ENCODE data around the gene ZNF469. TPM values are rescaled to one million over a fixed set of nuclear protein-coding genes. Genes with fewer than 3 reads are reported as not detected.

Gene ZNF469
- polyA plus RNA-seq, 3 donors, result 0.02 to 0.16 (median 0.10) TPM

DNA sequence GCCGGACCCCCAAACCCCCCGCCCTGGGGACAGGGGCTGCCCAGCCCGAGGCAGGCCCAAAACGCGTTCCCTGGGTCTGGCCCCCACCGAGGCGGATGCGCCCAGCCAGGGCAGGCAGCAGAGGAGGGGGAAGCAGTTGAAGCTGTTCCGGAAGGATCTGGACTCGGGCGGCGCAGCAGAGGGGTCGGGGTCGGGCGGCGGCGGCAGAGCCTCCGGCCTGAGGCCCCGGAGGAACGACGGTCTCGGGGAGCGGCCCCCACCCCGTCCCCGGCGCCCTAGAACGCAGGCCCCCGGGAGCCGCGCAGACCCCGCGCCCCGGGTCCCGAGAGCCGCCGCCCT lies 47.4 kb downstream of the ZNF469 start:
- Mint-ChIP-seq H3K4me1 (peaks cover 14% of the 10 kb centered on the region), H3K9me3 (peaks cover 0 to 6% (median 0%) of the 10 kb centered on the region in 7 donors), H3K27ac (peak overlapping the region in 2 of 7 donors; percentile 36 to 70), H3K4me3 (peak overlapping the region; percentile 75 to 92), H3K27me3 (ENCODE audit: low read depth in 3 of 3) (peaks cover 11 to 57% (median 22%) of the 10 kb centered on the region in 3 donors), H3K36me3 (peaks cover 0 to 1% of the 10 kb centered on the region in 2 donors)
- Histone ChIP-seq H3K4me1 (ENCODE audit: control insufficient read depth in 1 of 2, insufficient read depth in 2 of 2, low read length in 2 of 2) (peaks cover 22 to 25% of the 10 kb centered on the region in 2 donors), H3K27ac (ENCODE audit: low read depth in 1 of 2, low read length in 2 of 2) (peak overlapping the region in 1 of 2 donors; percentile 69), H3K9ac (ENCODE audit: insufficient read depth, low read length, poor library complexity, severe bottlenecking) (peak overlapping the region; percentile 81), H3K79me2 (ENCODE audit: insufficient read depth, low read length) (no peaks in the 10 kb centered on the region), H3K4me3 (replicated peaks in 1 of 3; ENCODE audit: low read depth in 2 of 3, low read length in 3 of 3) (peak overlapping the region; percentile 37 to 77 (median 49)), H3K36me3 (replicated peaks in 1 of 2; ENCODE audit: control insufficient read depth in 1 of 2, insufficient read depth in 2 of 2, low read length in 2 of 2) (no peaks in the 10 kb centered on the region), H3K9me3 (replicated peaks in 1 of 2; ENCODE audit: control insufficient read depth in 1 of 2, insufficient read depth in 1 of 2, low read length in 2 of 2) (no peaks in the 10 kb centered on the region), H3K4me2 (replicated peaks; ENCODE audit: extremely low read depth, low read length, poor library complexity, severe bottlenecking) (peak overlapping the region; percentile 79), H4K20me1 (ENCODE audit: insufficient read depth, low read length) (no peaks in the 10 kb centered on the region), H3K27me3 (ENCODE audit: control insufficient read depth in 2 of 2, insufficient read depth in 2 of 2, low read length in 2 of 2) (peaks cover 0 to 33% of the 10 kb centered on the region in 2 donors), H2AFZ (ENCODE audit: insufficient read depth, low read depth, low read length, poor library complexity, severe bottlenecking) (peak overlapping the region; percentile 90)
- 1% methylated on average over 36 of the region's 36 CpGs for WGBS (ENCODE audit: insufficient coverage)
- TF ChIP-seq, protein P1, sequence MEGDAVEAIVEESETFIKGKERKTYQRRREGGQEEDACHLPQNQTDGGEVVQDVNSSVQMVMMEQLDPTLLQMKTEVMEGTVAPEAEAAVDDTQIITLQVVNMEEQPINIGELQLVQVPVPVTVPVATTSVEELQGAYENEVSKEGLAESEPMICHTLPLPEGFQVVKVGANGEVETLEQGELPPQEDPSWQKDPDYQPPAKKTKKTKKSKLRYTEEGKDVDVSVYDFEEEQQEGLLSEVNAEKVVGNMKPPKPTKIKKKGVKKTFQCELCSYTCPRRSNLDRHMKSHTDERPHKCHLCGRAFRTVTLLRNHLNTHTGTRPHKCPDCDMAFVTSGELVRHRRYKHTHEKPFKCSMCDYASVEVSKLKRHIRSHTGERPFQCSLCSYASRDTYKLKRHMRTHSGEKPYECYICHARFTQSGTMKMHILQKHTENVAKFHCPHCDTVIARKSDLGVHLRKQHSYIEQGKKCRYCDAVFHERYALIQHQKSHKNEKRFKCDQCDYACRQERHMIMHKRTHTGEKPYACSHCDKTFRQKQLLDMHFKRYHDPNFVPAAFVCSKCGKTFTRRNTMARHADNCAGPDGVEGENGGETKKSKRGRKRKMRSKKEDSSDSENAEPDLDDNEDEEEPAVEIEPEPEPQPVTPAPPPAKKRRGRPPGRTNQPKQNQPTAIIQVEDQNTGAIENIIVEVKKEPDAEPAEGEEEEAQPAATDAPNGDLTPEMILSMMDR (IDR thresholded peaks at IDR 0.05), result no peak
- intact Hi-C loops (cut with micrococcal nuclease), result loop anchor here in 1 of 2 donors (10.0 kb wide), 1 partner anchor 495 kb away; the partner anchor contains the start of gene CA5A
- peak in 1 of 3 donors; percentile 7 for DNase-seq

DNA sequence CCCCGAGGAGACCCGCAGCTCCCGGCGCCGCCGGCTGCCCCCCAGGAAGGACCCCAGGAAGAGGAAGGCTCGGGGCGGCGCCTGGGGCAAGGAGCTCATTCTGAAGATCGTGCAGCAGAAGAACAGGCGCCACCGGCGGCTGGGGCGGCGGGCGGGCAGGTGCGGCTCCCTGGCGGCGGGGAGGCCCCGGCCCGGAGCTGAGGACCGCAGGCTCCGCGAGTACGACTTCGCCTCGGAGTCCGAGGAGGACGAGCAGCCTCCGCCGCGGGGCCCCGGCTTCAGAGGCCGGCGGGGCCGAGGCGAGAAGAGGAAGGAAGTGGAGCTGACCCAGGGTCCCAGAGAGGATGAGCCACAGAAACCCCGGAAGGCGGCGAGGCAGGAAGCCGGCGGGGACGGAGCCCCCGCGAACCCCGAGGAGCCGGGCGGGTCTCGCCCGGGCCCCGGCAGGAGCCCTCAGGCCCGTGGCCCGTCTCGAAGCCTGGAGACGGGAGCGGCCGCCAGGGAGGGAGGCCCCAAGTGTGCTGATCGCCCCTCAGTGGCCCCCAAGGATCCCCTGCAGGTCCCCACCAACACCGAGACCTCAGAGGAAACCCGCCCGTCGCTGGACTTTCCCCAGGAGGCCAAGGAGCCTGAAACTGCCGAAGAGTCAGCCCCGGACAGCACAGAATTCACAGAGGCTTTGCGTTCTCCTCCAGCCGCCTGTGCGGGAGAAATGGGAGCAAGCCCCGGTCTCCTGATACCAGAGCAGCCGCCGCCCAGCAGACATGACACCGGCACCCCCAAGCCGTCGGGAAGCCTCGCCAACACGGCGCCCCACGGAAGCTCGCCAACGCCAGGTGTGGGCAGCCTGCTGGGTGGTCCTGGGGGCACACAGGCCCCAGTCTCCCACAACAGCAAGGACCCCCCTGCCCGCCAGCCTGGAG lies 48.0 kb downstream of the ZNF469 start:
- Histone ChIP-seq H3K79me2 (ENCODE audit: insufficient read depth, low read length) (no peaks in the 10 kb centered on the region), H3K4me1 (ENCODE audit: control insufficient read depth in 1 of 2, insufficient read depth in 2 of 2, low read length in 2 of 2) (peaks cover 22 to 25% of the 10 kb centered on the region in 2 donors), H3K9ac (ENCODE audit: insufficient read depth, low read length, poor library complexity, severe bottlenecking) (peak overlapping the region; percentile 81), H3K27ac (ENCODE audit: low read depth in 1 of 2, low read length in 2 of 2) (peak overlapping the region in 1 of 2 donors; percentile 69), H2AFZ (ENCODE audit: insufficient read depth, low read depth, low read length, poor library complexity, severe bottlenecking) (peak overlapping the region; percentile 90), H3K4me2 (replicated peaks; ENCODE audit: extremely low read depth, low read length, poor library complexity, severe bottlenecking) (peak overlapping the region; percentile 79), H3K27me3 (ENCODE audit: control insufficient read depth in 2 of 2, insufficient read depth in 2 of 2, low read length in 2 of 2) (peaks cover 0 to 32% of the 10 kb centered on the region in 2 donors), H3K9me3 (replicated peaks in 1 of 2; ENCODE audit: control insufficient read depth in 1 of 2, insufficient read depth in 1 of 2, low read length in 2 of 2) (no peaks in the 10 kb centered on the region), H4K20me1 (ENCODE audit: insufficient read depth, low read length) (no peaks in the 10 kb centered on the region), H3K4me3 (replicated peaks in 1 of 3; ENCODE audit: low read depth in 2 of 3, low read length in 3 of 3) (peak overlapping the region; percentile 37 to 77 (median 49)), H3K36me3 (replicated peaks in 1 of 2; ENCODE audit: control insufficient read depth in 1 of 2, insufficient read depth in 2 of 2, low read length in 2 of 2) (no peaks in the 10 kb centered on the region)
- TF ChIP-seq, protein P1 (IDR thresholded peaks at IDR 0.05), result no peak
- H3K9me3 Mint-ChIP-seq, result peaks cover 0 to 6% (median 0%) of the 10 kb centered on the region in 7 donors
- peaks cover 14% of the 10 kb centered on the region for H3K4me1 Mint-ChIP-seq
- peak overlapping the region in 4 of 7 donors; percentile 35 to 70 (median 64) for H3K27ac Mint-ChIP-seq
- peaks cover 0 to 1% of the 10 kb centered on the region in 2 donors for H3K36me3 Mint-ChIP-seq
- peak overlapping the region; percentile 75 to 81 for H3K4me3 Mint-ChIP-seq
- intact Hi-C loops (cut with micrococcal nuclease), result loop anchor here in 1 of 2 donors (10.0 kb wide), 1 partner anchor 496 kb away; the partner anchor contains the start of gene CA5A
- peaks cover 11 to 54% (median 22%) of the 10 kb centered on the region in 3 donors for H3K27me3 Mint-ChIP-seq (ENCODE audit: low read depth in 3 of 3)
- DNase-seq, result peak; percentile 55 to 65 (median 63)
- WGBS (ENCODE audit: insufficient coverage), result 6% methylated on average over 78 of the region's 80 CpGs

All from CD14-positive monocyte (primary cell).